ENCODE data around the gene DLG2.

The DLG2 gene

DNA sequence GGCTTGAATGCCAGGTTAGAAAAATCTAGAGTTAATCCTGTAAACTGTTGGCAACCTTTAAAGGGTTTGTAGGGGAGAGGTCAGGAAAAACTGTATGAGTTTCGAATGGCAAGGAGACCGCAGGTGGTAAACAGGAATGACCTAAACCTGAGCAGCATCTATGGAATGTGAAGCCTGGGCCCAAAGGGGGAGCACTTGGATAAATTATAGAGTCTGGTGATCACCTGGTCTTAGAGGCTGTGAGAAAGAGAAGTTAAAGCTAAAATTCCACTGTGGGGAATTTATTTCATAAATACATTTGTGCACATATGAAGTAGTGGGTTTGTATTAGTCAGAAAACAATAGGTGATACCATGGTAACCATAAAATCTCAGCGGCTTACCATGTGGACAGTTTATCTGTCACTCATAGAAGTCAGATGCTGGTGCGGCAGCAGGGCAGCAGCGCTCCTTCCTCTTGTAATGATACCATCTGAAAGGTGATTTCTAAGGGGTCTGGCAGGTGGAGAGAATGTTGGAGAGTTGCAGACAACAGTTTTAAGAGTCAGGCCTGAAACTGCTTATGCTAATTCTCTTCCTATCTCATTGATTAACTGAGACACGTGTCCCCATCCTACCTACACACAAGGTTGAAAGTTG, 1236.6 kb downstream of the DLG2 start:
- peak; percentile 35 for TF ChIP-seq CTCF (IDR thresholded peaks at IDR 0.05; ENCODE audit: control insufficient read depth, extremely low read depth, insufficient read depth)
- no peak for DNase-seq (ENCODE audit: low read depth)
- H3K4me3 ChIP-seq (ENCODE audit: low read depth, low read length), result no peak overlapping the region

- H3K4me3 ChIP-seq (ENCODE audit: low read depth, low read length), result no peak overlapping the region
- no peak for DNase-seq (ENCODE audit: low read depth)
- TF ChIP-seq CTCF (IDR thresholded peaks at IDR 0.05; ENCODE audit: control insufficient read depth, extremely low read depth, insufficient read depth), result no peak
Measured at GRCh38 chr11:84389696-84390095, 1237.4 kb downstream of the DLG2 start.

- H3K4me3 ChIP-seq (ENCODE audit: low read depth, low read length), result no peak overlapping the region
- DNase-seq (ENCODE audit: low read depth), result peak; percentile 42
- peak; percentile 88 for TF ChIP-seq CTCF (IDR thresholded peaks at IDR 0.05; ENCODE audit: control insufficient read depth, extremely low read depth, insufficient read depth)
Measured at GRCh38 chr11:84384731-84385130, 1242.4 kb downstream of the DLG2 start.

DNA sequence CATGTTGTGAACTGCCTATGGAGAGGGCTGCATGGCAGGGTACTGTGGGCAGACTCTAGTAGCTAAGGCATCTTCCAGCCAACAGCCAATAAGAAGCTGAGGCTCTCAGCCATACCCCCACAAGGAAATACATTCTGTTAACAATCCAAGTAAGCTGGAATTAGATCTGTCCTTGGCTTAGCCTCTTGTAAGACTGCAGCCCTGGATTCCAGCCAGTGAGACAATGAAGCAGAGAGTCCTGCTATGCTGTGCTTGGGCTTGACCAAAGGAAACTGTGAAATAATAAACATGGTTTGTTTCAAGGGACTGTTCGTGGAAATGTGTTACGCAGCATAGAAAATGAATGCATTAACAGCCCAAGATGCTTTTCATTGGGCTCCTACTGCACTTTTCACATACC, 1243.6 kb downstream of the DLG2 start:
- DNase-seq (ENCODE audit: low read depth), result no peak
- H3K4me3 ChIP-seq (ENCODE audit: low read depth, low read length), result no peak overlapping the region
- no peak for TF ChIP-seq CTCF (IDR thresholded peaks at IDR 0.05; ENCODE audit: control insufficient read depth, extremely low read depth, insufficient read depth)

- no peak for TF ChIP-seq CTCF (IDR thresholded peaks at IDR 0.05; ENCODE audit: control insufficient read depth, extremely low read depth, insufficient read depth)
- no peak for DNase-seq (ENCODE audit: low read depth)
Measured at GRCh38 chr11:84381666-84382065, 1245.5 kb downstream of the DLG2 start.

GRCh38 chr11:84372381-84372950, 1254.7 kb downstream of the DLG2 start:
- no peak for DNase-seq (ENCODE audit: low read depth)
- no peak overlapping the region for H3K4me3 ChIP-seq (ENCODE audit: low read depth, low read length)
- no peak for TF ChIP-seq CTCF (IDR thresholded peaks at IDR 0.05; ENCODE audit: control insufficient read depth, extremely low read depth, insufficient read depth)

More at GRCh38 chr11:84381666-84382065, 1245.5 kb downstream of the DLG2 start:
- H3K4me3 ChIP-seq (ENCODE audit: low read depth, low read length), result no peak overlapping the region

DNA sequence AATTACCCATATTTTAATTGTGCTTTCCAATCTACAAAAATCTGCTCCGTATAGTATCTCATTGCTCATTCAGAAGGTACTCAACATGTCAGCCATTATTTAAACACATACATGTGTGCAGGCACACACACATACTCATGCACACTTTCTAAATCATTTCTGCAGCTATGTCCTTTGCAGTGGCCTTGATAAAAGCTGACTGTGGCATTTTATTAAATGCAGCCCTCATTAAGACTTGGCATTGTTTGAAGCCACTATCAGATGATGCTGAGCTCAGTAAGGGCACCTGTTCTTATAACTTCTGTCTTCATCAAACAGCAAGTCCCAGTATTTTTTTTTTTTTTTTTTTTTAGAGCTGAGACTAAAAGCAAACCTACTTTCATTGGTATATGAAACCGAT, 1269.1 kb downstream of the DLG2 start:
- TF ChIP-seq CTCF (IDR thresholded peaks at IDR 0.05; ENCODE audit: control insufficient read depth, extremely low read depth, insufficient read depth), result no peak
- DNase-seq (ENCODE audit: low read depth), result no peak
- no peak overlapping the region for H3K4me3 ChIP-seq (ENCODE audit: low read depth, low read length)
